A673 (cell line): ENCODE measurements around the gene NF1. TPM values are rescaled to one million over a fixed set of nuclear protein-coding genes. Genes with fewer than 3 reads are reported as not detected.

ENCODE experiments used
- BruUV-seq: library from RNA; stranded (reverse); fragments of 400-500 nt; replicated peaks from 2 replicates; lab custom pipeline; 2021; lab: Mats Ljungman, UMichigan
- CTCF ChIA-PET: fragments of 300-600 bp; sonication (Branson Sonifier 250); formaldehyde crosslinking; loops from one replicate; lab custom pipeline; 2022; ENCODE audit warnings: antibody characterized with exemption; lab: Charles Lee
- POLR2A ChIA-PET: fragments of 300-600 bp; sonication (Branson Sonifier 250); formaldehyde crosslinking; loops from one replicate; lab custom pipeline; 2022; ENCODE audit warnings: antibody characterized with exemption; ENCODE audit not compliant: low non-redundant PET; lab: Charles Lee
- DNase-seq: peaks from one replicate; pipeline ENCODE4 v3.0.0-alpha.2; 2015; ENCODE audit warnings: low spot score
- H3K27ac ChIP-seq: fragments of 200-600 bp; sonication (generic); 2 replicates; pipeline ENCODE4 v1.5.1; 2016; ENCODE audit warnings: mixed run types, low read depth, mild to moderate bottlenecking, mixed read lengths, antibody characterized with exemption, low read length; ENCODE audit not compliant: poor library complexity, severe bottlenecking
- H3K27me3 ChIP-seq: fragments of 200-600 bp; sonication (generic); replicated peaks from 2 replicates; pipeline ENCODE4 v1.6.1; 2017; ENCODE audit warnings: mixed run types, low read depth, mild to moderate bottlenecking, mixed read lengths, antibody characterized with exemption, low read length; ENCODE audit not compliant: insufficient read depth, poor library complexity
- H3K36me3 ChIP-seq: fragments of 200-600 bp; sonication (generic); 2 replicates; pipeline ENCODE4 v1.6.1; 2016; ENCODE audit warnings: mixed run types, mild to moderate bottlenecking, mixed read lengths, antibody characterized with exemption, low read length; ENCODE audit not compliant: insufficient read depth, poor library complexity, severe bottlenecking
- H3K4me1 ChIP-seq: fragments of 200-600 bp; sonication (generic); 2 replicates; pipeline ENCODE4 v1.6.1; 2017; ENCODE audit warnings: mixed run types, mild to moderate bottlenecking, mixed read lengths, antibody characterized with exemption, low read length; ENCODE audit not compliant: insufficient read depth, poor library complexity, severe bottlenecking
- H3K4me3 ChIP-seq: fragments of 200-600 bp; sonication (generic); 2 replicates; pipeline ENCODE4 v1.5.1; 2016; ENCODE audit warnings: low read depth, mixed run types, mild to moderate bottlenecking, mixed read lengths, low read length; ENCODE audit not compliant: poor library complexity, severe bottlenecking
- H3K9me3 ChIP-seq: fragments of 200-600 bp; sonication (generic); 2 replicates; pipeline ENCODE4 v1.6.1; 2016; ENCODE audit warnings: mixed run types, low read depth, mild to moderate bottlenecking, mixed read lengths, antibody characterized with exemption, low read length; ENCODE audit not compliant: poor library complexity, severe bottlenecking
- EZH2 ChIP-seq: fragments of 200-600 bp; sonication (generic); IDR thresholded peaks from 2 replicates; pipeline ENCODE4 v1.6.1; 2017; ENCODE audit warnings: borderline replicate concordance, low read depth, mild to moderate bottlenecking, mixed read lengths, antibody characterized with exemption, low read length; ENCODE audit not compliant: poor library complexity, severe bottlenecking
- intact Hi-C: fragments of 100-400 bp; cut with micrococcal nuclease; formaldehyde crosslinking; loops from one replicate; pipeline ENCODE4 v1.10.0; 2022; ENCODE audit not compliant: unreplicated experiment
- total RNA-seq: library from RNA; stranded (reverse); gene quantifications from 2 replicates; pipeline ENCODE4 v1.2.3, GENCODE V29; 2021
- TF ChIP-seq, protein P1 (sequence below): fragments of 300-800, 200-600 bp; sonication (generic); conservative IDR thresholded peaks from 2 replicates; pipeline ENCODE4 v1.5.1; 2017; ENCODE audit warnings: low read depth, mild to moderate bottlenecking, antibody characterized with exemption, low read length, moderate library complexity, mixed read lengths

The NF1 gene
- total RNA-seq, 1 experiment from 2014 or later = 32.1 TPM

GRCh38 chr17:31074772-31075555 is 19.8 kb upstream of the NF1 start:
- BruUV-seq = no TSS peak
- H3K27me3 ChIP-seq = no peaks in the 10 kb centered on the region
- H3K4me1 ChIP-seq = peaks cover 10% of the 10 kb centered on the region
- no peak overlapping the region for H3K4me3 ChIP-seq
- no peaks in the 10 kb centered on the region for H3K9me3 ChIP-seq
- TF ChIP-seq, protein P1, sequence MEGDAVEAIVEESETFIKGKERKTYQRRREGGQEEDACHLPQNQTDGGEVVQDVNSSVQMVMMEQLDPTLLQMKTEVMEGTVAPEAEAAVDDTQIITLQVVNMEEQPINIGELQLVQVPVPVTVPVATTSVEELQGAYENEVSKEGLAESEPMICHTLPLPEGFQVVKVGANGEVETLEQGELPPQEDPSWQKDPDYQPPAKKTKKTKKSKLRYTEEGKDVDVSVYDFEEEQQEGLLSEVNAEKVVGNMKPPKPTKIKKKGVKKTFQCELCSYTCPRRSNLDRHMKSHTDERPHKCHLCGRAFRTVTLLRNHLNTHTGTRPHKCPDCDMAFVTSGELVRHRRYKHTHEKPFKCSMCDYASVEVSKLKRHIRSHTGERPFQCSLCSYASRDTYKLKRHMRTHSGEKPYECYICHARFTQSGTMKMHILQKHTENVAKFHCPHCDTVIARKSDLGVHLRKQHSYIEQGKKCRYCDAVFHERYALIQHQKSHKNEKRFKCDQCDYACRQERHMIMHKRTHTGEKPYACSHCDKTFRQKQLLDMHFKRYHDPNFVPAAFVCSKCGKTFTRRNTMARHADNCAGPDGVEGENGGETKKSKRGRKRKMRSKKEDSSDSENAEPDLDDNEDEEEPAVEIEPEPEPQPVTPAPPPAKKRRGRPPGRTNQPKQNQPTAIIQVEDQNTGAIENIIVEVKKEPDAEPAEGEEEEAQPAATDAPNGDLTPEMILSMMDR = no peak
- TF ChIP-seq EZH2 = no peak
- H3K27ac ChIP-seq = no peak overlapping the region
- POLR2A ChIA-PET = no interaction called here
- CTCF ChIA-PET = no interaction called here
- intact Hi-C loops = no loop called here
- no peaks in the 10 kb centered on the region for H3K36me3 ChIP-seq
- peak; percentile 73 for DNase-seq

DNA sequence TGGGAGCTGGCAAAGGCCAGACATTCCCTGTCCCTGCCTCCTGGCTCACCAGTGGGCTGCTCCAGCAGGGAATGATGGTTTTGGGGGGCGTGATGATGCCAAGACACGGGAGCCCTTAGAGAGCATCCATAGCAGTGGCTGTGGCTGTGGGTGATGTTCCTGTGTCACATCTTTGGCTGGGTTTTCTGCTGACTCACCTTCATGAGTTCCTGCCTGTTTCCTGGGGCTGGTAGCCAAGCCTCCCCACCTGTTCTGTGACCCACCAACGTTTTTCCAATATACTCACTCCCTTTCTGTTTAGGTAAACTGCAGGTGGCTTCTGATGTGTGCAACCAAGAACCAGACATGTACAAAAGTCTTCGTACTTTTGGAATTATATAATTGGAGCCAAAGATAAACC is 16.5 kb upstream of the NF1 start:
- intact Hi-C loops = no loop called here
- H3K36me3 ChIP-seq = no peaks in the 10 kb centered on the region
- H3K4me3 ChIP-seq = no peak overlapping the region
- TF ChIP-seq, protein P1 = no peak
- TF ChIP-seq EZH2 = no peak
- DNase-seq = no peak
- ChIA-PET CTCF (no interaction called here), POLR2A (no interaction called here)
- peaks cover 10% of the 10 kb centered on the region for H3K4me1 ChIP-seq
- no TSS peak for BruUV-seq
- no peaks in the 10 kb centered on the region for H3K27me3 ChIP-seq
- no peaks in the 10 kb centered on the region for H3K9me3 ChIP-seq
- no peak overlapping the region for H3K27ac ChIP-seq

DNA sequence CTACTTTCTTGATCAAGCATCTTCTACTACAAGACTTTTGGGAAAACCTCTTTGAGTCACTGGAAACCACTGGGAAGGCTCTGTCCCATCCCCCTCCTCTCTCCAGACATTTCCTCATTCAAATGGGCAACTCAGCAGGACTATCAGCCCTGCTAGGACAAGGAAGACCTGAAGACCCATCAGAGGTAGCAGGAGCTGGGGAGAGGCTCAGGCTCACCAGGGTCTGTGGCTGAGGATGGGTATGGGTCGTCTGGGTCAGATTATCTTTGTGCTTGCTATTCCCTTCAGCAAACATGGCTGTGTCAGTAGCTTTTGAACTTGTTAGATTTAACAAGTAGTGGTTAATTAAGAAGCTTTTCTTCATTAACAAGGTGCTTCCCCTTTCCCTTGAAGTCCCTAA is 15.0 kb upstream of the NF1 start:
- ChIA-PET POLR2A (no interaction called here), CTCF (no interaction called here)
- DNase-seq = no peak
- Histone ChIP-seq H3K4me3 (no peak overlapping the region), H3K9me3 (no peaks in the 10 kb centered on the region), H3K27ac (no peak overlapping the region), H3K27me3 (no peaks in the 10 kb centered on the region), H3K4me1 (peaks cover 10% of the 10 kb centered on the region), H3K36me3 (no peaks in the 10 kb centered on the region)
- intact Hi-C loops = no loop called here
- BruUV-seq = no TSS peak
- TF ChIP-seq EZH2 = no peak
- TF ChIP-seq, protein P1 = no peak
